ENCODE data around the gene C16orf92.

DNA sequence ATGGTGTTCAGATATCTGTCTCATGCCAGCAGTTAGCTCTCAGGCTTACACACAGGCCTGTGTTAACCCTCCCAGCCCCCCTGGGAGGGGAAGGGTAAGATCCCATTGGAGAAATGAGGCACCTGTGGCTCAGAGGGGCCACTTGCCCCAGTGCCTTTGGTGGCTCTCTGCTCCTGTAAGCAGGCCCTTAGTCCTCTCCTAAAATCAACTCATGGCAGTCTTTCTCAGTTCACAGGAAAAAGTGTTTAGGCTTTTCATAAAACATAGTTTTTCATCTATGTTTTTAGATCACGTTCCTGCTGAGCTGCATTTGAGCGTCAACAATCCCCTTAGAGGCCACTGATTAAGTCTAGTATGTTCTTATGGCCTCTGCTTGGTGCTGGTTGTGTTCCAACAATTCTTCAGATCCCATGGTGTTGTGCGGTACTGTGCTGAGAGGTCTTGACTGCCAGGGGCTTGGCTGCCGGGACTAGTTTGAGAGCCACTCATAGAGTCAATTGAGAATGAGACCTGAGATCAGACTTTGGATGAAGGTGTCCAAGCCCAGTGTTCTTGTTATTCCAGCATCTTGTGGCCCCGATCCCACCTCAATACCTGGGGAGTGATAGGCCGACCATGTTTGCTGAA is 38.7 kb upstream of the C16orf92 start:
- no peak for TF ChIP-seq EZH2 (IDR thresholded peaks at IDR 0.05)
- TF ChIP-seq CTCF (IDR thresholded peaks at IDR 0.05), result no peak

Data from neural progenitor cell (in vitro differentiated cells).